CD4-positive, alpha-beta T cell treated with Interleukin-4 for 4 hours (primary cell): ENCODE results near the gene MXRA8.

Source experiments
- DNase-seq: peaks from one replicate; pipeline ENCODE4 v3.0.0-alpha.2; 2020

The MXRA8 gene

DNA sequence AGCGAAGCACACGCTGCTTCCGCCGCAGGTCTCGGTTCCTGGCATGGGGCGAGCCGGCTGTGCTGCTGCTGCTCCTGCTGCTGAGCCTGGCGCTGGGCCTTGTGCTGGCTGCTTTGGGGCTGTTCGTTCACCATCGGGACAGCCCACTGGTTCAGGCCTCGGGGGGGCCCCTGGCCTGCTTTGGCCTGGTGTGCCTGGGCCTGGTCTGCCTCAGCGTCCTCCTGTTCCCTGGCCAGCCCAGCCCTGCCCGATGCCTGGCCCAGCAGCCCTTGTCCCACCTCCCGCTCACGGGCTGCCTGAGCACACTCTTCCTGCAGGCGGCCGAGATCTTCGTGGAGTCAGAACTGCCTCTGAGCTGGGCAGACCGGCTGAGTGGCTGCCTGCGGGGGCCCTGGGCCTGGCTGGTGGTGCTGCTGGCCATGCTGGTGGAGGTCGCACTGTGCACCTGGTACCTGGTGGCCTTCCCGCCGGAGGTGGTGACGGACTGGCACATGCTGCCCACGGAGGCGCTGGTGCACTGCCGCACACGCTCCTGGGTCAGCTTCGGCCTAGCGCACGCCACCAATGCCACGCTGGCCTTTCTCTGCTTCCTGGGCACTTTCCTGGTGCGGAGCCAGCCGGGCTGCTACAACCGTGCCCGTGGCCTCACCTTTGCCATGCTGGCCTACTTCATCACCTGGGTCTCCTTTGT is 24.7 kb downstream of the MXRA8 start:
- DNase-seq = no peak

DNA sequence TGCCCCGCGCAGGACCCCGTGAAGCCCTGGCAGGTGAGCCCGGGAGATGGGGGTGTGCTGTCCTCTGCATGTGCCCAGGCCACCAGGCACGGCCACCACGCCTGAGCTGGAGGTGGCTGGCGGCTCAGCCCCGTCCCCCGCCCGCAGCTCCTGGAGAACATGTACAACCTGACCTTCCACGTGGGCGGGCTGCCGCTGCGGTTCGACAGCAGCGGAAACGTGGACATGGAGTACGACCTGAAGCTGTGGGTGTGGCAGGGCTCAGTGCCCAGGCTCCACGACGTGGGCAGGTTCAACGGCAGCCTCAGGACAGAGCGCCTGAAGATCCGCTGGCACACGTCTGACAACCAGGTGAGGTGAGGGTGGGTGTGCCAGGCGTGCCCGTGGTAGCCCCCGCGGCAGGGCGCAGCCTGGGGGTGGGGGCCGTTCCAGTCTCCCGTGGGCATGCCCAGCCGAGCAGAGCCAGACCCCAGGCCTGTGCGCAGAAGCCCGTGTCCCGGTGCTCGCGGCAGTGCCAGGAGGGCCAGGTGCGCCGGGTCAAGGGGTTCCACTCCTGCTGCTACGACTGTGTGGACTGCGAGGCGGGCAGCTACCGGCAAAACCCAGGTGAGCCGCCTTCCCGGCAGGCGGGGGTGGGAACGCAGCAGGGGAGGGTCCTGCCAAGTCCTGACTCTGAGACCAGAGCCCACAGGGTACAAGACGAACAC is 25.4 kb downstream of the MXRA8 start:
- no peak for DNase-seq

DNA sequence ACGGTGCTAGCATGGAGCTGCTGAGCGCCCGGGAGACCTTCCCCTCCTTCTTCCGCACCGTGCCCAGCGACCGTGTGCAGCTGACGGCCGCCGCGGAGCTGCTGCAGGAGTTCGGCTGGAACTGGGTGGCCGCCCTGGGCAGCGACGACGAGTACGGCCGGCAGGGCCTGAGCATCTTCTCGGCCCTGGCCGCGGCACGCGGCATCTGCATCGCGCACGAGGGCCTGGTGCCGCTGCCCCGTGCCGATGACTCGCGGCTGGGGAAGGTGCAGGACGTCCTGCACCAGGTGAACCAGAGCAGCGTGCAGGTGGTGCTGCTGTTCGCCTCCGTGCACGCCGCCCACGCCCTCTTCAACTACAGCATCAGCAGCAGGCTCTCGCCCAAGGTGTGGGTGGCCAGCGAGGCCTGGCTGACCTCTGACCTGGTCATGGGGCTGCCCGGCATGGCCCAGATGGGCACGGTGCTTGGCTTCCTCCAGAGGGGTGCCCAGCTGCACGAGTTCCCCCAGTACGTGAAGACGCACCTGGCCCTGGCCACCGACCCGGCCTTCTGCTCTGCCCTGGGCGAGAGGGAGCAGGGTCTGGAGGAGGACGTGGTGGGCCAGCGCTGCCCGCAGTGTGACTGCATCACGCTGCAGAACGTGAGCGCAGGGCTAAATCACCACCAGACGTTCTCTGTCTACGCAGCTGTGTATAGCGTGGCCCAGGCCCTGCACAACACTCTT is 26.2 kb downstream of the MXRA8 start:
- no peak for DNase-seq

DNA sequence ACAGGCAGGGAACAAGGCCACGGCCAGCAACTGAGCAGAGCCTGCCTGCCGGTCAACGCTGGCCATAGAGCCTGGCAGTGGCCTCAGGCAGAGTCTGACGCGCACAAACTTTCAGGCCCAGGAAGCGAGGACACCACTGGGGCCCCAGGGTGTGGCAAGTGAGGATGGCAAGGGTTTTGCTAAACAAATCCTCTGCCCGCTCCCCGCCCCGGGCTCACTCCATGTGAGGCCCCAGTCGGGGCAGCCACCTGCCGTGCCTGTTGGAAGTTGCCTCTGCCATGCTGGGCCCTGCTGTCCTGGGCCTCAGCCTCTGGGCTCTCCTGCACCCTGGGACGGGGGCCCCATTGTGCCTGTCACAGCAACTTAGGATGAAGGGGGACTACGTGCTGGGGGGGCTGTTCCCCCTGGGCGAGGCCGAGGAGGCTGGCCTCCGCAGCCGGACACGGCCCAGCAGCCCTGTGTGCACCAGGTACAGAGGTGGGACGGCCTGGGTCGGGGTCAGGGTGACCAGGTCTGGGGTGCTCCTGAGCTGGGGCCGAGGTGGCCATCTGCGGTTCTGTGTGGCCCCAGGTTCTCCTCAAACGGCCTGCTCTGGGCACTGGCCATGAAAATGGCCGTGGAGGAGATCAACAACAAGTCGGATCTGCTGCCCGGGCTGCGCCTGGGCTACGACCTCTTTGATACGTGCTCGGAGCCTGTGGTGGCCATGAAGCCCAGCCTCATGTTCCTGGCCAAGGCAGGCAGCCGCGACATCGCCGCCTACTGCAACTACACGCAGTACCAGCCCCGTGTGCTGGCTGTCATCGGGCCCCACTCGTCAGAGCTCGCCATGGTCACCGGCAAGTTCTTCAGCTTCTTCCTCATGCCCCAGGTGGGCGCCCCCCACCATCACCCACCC is 27.0 kb downstream of the MXRA8 start, which contains the start of gene TAS1R3:
Gene TAS1R3 (plus strand): TSS at position 213 of the 898 bp plus-strand sequence. CDS start 66 bp downstream, at position 279.
- no peak for DNase-seq

DNA sequence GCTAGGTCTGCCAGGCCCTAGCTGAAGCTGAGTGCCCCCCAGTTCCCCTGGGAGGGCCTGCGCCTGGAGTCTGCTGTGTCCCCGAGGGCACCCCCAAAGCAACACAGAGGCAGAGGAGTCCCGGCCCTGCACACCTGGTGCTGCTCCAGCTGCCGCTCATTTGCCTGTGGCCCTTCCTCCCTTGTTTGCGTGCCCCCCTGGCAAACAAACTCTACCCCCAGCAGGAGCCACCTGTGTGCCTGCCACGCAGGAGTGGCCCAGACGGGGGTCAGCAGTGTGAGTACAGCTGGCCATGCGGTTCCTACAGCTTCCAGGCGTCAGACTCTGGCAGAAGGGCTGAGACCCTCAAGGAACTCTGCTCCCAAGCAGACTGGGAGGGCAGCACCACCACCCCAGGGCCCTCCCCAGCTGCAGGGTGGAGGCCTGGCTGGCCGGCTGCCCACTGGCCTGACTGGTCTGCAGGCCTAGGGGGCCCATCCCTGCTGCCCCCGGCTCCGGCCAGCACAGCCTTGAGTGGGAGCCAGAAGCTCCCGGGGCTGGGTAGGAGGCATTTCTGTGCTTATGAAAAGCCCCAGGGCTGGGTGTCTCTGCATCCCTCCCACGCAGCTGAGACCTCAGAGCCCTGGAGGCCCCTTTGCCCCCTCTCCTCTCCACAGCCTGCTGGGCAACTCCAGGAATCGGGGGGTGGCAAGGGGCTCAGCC is 27.8 kb downstream of the MXRA8 start:
- DNase-seq = no peak

DNA sequence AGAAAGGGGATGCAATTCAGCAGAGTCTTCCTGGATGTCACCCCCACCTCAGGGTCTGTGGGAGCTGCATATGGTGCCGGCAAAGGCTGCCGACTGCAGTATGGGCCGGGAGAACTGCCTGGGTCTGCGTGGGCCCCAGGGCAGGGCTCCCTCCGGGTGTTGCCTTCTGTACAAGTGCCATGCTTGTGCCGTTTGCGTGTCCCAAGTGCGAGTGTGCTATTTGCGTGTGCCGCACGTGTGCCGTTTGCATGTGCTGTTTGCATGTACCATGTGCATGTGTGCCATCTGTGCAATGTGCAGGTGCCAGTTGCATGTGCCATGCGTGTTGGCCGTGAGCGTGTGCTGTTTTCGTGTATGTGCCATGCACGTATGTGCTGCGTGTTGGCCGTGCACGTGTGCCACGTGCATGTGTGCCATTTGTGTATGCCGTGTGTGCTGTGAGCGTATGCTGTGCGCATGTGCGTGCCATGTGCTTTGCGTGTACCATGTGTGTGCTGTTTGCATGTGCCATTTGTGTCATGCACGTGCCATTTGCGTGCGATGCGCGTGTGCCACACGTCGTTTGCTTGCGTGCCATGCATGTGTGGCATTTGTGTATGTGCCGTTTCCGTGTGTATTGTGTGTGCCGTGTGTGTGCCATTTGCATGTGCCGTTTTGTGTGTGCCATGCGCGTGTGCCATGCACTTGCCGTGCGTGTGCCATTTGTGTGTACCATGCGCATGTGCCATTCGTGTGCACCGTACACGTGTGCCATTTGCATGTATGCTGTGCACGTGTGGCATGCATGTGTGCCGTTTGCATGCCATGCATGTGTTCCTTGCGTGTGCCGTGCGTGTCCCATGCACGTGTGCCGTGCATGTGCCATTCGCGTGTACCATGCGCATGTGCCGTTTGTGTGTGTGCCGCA is 28.8 kb downstream of the MXRA8 start:
- DNase-seq = no peak

DNA sequence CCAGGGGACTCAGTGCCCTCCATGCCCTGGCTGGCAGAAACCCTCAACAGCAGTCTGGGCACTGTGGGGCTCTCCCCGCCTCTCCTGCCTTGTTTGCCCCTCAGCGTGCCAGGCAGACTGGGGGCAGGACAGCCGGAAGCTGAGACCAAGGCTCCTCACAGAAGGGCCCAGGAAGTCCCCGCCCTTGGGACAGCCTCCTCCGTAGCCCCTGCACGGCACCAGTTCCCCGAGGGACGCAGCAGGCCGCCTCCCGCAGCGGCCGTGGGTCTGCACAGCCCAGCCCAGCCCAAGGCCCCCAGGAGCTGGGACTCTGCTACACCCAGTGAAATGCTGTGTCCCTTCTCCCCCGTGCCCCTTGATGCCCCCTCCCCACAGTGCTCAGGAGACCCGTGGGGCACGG is 30.1 kb downstream of the MXRA8 start:
- no peak for DNase-seq

DNA sequence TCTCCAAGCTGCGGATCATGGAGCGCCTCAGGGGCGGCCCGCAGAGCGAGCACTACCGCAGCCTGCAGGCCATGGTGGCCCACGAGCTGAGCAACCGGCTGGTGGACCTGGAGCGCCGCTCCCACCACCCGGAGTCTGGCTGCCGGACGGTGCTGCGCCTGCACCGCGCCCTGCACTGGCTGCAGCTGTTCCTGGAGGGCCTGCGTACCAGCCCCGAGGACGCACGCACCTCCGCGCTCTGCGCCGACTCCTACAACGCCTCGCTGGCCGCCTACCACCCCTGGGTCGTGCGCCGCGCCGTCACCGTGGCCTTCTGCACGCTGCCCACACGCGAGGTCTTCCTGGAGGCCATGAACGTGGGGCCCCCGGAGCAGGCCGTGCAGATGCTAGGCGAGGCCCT is 31.1 kb downstream of the MXRA8 start:
- DNase-seq = no peak

DNA sequence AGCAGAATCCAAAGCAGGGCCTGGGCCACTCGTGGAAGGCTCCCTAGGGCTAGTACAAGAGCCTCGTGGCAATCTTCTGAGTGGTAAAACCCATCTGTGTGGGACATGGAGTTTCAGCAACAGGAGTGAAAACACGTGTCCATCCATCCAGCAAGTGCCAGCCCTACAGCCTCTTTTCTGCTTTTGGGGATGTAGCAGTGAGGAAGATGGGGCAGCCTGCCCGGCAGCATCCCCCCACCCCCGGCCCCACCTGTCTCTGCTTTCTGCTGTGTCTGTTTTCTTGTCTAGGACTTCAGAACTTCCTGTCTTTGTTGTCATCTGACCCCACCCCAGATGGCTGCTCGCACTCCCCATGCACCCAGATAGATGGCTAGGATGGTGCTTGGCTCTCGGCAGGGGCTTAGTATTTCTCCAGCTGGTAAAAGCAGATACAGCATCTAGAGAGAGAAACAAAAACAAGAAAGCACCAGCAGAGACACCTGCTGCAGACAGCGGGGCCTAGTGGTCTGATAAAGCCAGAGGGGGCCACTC is 32.2 kb downstream of the MXRA8 start:
- no peak for DNase-seq

DNA sequence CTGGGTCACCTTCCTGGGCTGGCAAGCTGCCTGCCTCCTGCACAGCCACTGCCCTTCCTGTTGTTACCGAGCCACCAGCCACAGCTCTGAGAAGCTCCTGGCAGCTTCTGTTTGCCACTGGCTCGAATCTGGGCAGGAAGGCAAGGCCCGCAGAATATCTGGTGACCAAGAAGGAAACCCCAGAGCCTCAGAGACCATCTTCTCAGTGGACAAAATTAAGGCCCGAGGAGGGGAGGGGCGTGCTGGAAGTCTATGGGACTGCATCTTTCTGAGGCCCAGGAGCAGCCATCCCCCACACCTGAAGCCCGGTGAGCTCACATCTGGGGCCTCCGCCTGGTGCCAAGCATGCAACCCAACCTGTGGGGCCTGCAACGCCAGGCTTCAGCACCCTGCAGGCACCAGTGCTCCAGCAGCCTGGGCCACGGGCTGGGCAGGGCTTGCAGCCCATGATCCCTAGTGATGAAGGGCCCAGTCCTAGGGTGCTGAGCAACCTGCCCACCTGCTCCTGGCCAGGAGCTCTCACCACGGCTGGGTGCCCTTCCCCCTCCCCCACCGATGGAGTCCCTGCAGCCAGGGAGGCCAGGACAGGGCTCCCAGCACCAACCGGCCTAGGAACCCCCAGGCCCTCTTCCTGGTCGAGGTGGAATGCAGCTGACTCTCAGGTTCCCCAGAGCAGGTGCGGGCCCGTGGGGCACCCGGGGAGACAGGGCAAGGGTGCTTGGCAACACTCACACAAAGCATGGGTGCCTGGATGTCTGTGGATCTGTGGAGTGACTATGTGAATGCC is 32.9 kb downstream of the MXRA8 start:
- DNase-seq = no peak

DNA sequence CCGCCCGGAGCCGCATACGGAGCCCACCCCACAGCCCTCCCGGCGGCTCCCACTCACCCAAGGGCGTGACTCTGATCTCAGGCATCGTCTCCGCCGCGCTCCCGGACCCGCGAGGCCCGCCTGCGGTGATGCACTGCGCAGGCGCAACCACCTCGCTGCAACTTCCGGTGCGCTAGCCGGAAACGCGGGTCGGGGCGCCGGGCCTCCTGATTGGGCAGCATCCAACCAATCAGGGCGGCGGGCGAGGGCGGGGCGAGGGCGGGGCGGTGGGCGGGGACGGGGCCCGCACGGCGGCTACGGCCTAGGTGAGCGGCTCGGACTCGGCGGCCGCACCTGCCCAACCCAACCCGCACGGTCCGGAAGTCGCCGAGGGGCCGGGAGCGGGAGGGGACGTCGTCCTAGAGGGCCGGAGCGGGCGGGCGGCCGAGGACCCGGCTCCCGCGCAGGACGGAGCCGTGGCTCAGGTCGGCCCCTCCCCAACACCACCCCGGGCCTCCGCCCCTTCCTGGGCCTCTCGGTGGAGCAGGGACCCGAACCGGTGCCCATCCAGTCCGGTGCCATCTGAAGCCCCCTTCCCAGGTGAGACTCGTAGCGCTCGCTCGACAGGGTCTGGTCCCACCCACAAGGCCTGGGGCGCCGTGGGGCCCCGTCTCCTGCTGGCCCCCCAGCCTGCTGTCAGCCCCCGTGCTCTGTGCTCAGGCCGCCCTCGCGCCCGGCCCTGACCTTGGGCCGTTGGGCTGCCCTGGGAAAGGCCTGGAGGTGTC is 33.6 kb downstream of the MXRA8 start, which contains the start of the genes CPTP and INTS11:
Gene CPTP (plus strand): TSS at position 279 of the 764 bp plus-strand sequence. CDS start 2,109 bp downstream, outside the sequence.
Gene INTS11 (minus strand): TSS at position 137 of the 764 bp plus-strand sequence. CDS start 52 bp downstream, at position 85.
- peak; percentile 93 for DNase-seq

DNA sequence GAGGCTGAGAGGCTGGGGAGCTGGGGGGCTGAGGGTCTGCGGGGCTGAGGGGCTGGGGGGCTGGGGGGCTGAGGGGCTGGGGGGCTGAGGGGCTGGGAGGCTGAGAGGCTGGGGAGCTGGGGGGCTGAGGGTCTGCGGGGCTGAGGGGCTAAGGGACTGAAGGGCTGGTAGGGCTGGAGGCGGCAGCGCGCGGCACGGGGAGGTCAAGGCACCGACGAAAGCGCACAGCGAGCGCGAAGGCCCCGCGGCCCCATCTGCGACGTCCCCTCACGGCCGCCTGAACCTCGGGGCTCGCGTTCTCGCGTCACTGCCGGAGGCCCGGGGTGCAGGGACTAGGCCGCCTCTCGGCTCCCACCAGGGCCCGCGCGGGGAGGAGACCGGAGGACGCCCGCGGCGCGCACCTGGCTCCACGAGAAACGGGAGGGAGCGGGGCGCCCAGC is 34.3 kb downstream of the MXRA8 start:
- DNase-seq = no peak

DNA sequence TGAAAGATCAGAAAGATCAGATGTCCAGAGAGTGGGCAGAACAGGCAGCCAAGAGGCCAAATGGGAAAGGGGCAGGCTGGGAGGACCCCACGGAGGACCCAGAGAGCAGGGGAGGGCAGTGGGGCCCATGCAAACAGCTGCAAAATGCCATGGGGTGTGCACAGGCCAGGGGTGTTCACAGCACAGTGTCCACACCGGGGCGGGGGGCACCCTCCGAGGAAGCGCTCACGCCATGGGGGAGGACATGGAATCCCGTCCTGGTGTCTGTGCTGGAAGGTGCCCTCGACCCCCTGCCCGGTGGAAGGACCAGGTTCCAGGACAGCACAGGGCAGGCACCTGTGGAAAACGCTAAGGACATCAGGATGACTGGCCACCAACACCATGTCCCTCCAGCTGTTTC is 35.4 kb downstream of the MXRA8 start:
- DNase-seq = no peak

DNA sequence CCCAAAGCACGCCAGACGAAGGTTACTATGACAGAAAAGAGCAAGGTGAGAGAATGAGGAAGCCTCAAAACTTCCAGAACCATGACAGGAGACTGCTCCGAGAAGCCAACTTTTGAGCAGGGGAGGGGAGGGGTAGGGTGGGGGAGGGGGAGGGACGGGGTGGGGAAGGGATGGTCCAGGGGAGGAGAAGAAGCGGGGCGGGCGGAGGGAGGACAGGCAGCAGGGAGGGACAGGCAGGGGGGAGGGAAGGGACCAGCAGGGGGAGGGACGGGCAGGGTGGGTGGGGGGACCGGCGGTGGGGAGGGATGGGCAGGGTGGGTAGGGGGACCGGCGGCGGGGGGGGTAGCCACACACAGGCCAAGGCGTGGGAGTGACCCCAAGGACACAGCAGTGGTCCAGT is 35.9 kb downstream of the MXRA8 start:
- no peak for DNase-seq

DNA sequence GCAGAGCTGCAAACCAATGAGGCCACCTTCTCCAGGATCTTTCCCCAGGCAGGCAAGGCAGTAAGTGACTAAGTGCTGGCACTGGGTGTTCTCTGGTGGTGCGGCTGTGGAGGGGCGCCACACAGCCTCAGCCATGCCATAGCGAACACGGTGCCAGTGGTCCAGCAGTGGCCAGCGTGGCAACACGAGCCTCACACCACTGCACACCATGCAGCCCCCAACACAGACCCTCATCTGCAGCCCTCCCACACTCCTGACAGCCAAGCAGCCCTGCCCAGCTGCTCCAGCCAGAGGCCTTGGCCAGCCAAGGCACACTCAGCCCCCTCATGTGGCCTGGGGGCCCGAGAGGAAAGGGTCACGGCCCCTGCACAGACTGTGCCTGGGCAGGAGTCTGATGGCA is 36.9 kb downstream of the MXRA8 start:
- DNase-seq = no peak

DNA sequence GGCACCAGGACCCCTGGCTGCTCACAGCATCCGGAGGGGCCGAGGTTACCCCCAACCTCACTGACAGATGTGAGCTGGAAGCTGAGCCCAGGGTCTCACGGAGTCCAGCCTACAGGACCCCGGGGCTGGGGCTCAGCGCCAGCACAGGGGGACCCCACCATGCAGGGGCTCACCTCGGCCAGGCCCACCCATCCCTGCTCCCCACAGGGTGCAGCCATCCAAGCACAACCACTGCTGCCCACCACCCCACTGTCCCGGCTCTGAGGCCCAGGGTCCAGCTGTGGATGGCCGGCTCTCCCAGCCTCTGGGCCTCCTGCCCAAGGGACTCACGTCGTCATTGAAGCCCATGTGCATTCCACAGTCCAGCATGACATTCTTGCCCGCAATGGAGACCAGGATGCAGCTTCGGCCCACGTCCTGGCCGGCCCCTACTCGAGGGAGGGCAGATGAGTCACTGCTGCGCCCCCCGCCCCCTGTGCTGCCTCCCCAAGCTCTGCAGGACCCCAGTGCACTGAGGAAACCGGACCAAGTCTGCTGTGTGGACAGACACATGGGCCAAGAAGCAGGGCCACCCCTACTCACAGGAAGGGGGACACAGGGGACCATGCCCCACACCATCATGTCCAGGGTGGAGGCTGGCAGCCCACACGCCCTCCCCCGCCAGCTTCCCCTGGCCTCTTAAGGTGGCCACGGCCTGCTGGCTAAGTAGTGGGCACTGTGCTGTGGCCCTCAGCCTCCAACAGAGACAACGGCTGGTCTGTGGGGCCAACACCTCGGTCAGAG is 37.5 kb downstream of the MXRA8 start:
- no peak for DNase-seq

DNA sequence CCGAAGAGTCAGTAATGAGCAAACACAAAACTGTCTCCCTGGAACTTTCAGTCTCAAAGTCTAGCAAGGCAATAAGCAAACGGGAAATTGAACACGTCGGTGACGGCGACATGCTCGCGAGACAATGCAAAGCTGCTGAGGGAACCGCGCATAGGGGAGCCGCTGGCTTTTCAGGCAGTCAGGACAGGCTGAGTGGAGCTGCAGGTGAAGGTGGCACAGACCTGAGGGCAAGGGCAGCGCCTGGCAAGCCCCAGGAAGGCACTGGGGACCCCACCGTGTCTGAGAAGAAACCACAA is 38.8 kb downstream of the MXRA8 start:
- no peak for DNase-seq
